ENCODE results near the gene PPA1. TPM values are rescaled to one million over a fixed set of nuclear protein-coding genes. Genes with fewer than 3 reads are reported as not detected.

Gene PPA1
- total RNA-seq, 1 experiment from 2014 or later: 234 TPM

- no peaks in the 10 kb centered on the region for H3K79me2 ChIP-seq (ENCODE audit: insufficient read depth, low read length)
- BruUV-seq (replicated peaks): no TSS peak
- TF ChIP-seq SP1 (IDR thresholded peaks at IDR 0.05; ENCODE audit: low read depth) (no peak), ZFX (IDR thresholded peaks at IDR 0.05) (no peak), REST (IDR thresholded peaks at IDR 0.05; ENCODE audit: low read depth) (no peak), SRF (IDR thresholded peaks at IDR 0.05; ENCODE audit: low read depth) (no peak), POLR2A (IDR thresholded peaks at IDR 0.05; ENCODE audit: borderline replicate concordance, extremely low read depth, insufficient read depth, insufficient read length) (no peak), EZH2phosphoT487 (IDR thresholded peaks at IDR 0.05; ENCODE audit: borderline replicate concordance) (no peak), EZH2 (IDR thresholded peaks at IDR 0.05) (no peak), TCF7L2 (IDR thresholded peaks at IDR 0.05; ENCODE audit: borderline replicate concordance, extremely low read depth, insufficient read depth, insufficient read length) (no peak), ZNF274 (IDR thresholded peaks at IDR 0.05; ENCODE audit: low read depth, low read length) (no peak), POLR2AphosphoS5 (IDR thresholded peaks at IDR 0.05; ENCODE audit: low read depth, low read length) (no peak), ZBTB33 (IDR thresholded peaks at IDR 0.05; ENCODE audit: extremely low read depth, insufficient replicate concordance, low read length) (no peak), EGR1 (IDR thresholded peaks at IDR 0.05; ENCODE audit: low read depth) (no peak), FOSL1 (IDR thresholded peaks at IDR 0.05; ENCODE audit: low read depth) (no peak), ATF3 (IDR thresholded peaks at IDR 0.05) (no peak), CBX3 (IDR thresholded peaks at IDR 0.05; ENCODE audit: low read depth) (no peak), RAD21 (IDR thresholded peaks at IDR 0.05; ENCODE audit: low read depth) (no peak), YY1 (IDR thresholded peaks at IDR 0.05; ENCODE audit: extremely low read depth, insufficient replicate concordance, low read depth, low read length) (no peak)
- no peaks in the 10 kb centered on the region for H4K20me1 ChIP-seq (ENCODE audit: insufficient read depth)
- no peaks in the 10 kb centered on the region for H3K27me3 ChIP-seq (ENCODE audit: insufficient read depth, low read length)
- no peaks in the 10 kb centered on the region; the same call in 1 of the 2 replicates for H3K9me2 ChIP-seq (ENCODE audit: insufficient read depth)
- POLR2A ChIA-PET: no interaction called here
- H2AFZ ChIP-seq (ENCODE audit: low read depth, low read length, poor library complexity, severe bottlenecking): no peak overlapping the region
- H3K9me3 ChIP-seq (ENCODE audit: control insufficient read depth in 1 of 2, insufficient read depth in 1 of 2, low read depth in 1 of 2, low read length in 2 of 2): no peaks in the 10 kb centered on the region
- ATAC-seq (no peak), DNase-seq (ENCODE audit: low read depth, low spot score) (no peak)
- H3K4me1 ChIP-seq (ENCODE audit: control insufficient read depth in 1 of 2, insufficient read depth in 2 of 2, low read length in 2 of 2): peaks cover 0 to 11% of the 10 kb centered on the region in 2 experiments; a peak in 2 of 4 replicates
- intact Hi-C loops (cut with micrococcal nuclease): no loop called here
- RAD21 ChIA-PET (ENCODE audit: low non-redundant PET in 1 of 2, low total read pairs in 2 of 2, uncharacterized antibody in 2 of 2, unreplicated experiment in 2 of 2): interaction anchor here in 1 of 2 experiments (0.7 kb wide), 1 partner anchor 78 kb away, joined by 3 read pairs; no protein-coding TSS in a partner anchor
- CTCF ChIA-PET: interaction anchor here (3.0 kb wide), 1 partner anchor 12 kb away, joined by 8 read pairs; no protein-coding TSS in a partner anchor
- H3K27ac ChIP-seq (ENCODE audit: low read depth, low read length): no peak overlapping the region
- H3K36me3 ChIP-seq (ENCODE audit: control insufficient read depth in 1 of 2, insufficient read depth in 2 of 2, low read length in 2 of 2): no peaks in the 10 kb centered on the region
- H3K9ac ChIP-seq (ENCODE audit: low read length): no peak overlapping the region
- H3K4me2 ChIP-seq (ENCODE audit: low read length): no peak overlapping the region
- H3K4me3 ChIP-seq (replicated peaks in 1 of 2; ENCODE audit: low read depth in 1 of 2, low read length in 2 of 2): no peak overlapping the region
Measured at GRCh38 chr10:70277396-70278030, 44.3 kb upstream of the PPA1 start.

Data from HCT116 (cell line).